T-helper 1 cell treated with Interleukin-12 subunit alpha and Interleukin-12 subunit beta and Interleukin-4 antibody, amounts not matched to agents 30 μg/mL and 1 μg/mL, for 36 hours (primary cell): ENCODE results near the gene IL17RB.

Experiments
- H3K27ac Mint-ChIP-seq: one replicate; pipeline ENCODE4 v1.8.0; 2021; ENCODE audit warnings: mild to moderate bottlenecking, mixed read lengths
- H3K27me3 Mint-ChIP-seq: one replicate; pipeline ENCODE4 v1.8.0; 2021; ENCODE audit warnings: low read depth, mixed read lengths
- H3K36me3 Mint-ChIP-seq: one replicate; pipeline ENCODE4 v1.8.0; 2021; ENCODE audit warnings: low read depth, mixed read lengths
- H3K4me1 Mint-ChIP-seq: one replicate; pipeline ENCODE4 v1.8.0; 2021; ENCODE audit warnings: low read depth, mixed read lengths
- H3K4me3 Mint-ChIP-seq: one replicate; pipeline ENCODE4 v1.8.0; 2021; ENCODE audit warnings: mild to moderate bottlenecking, moderate library complexity, mixed read lengths
- H3K9me3 Mint-ChIP-seq: one replicate; pipeline ENCODE4 v1.8.0; 2021; ENCODE audit warnings: mixed read lengths

Gene IL17RB

DNA sequence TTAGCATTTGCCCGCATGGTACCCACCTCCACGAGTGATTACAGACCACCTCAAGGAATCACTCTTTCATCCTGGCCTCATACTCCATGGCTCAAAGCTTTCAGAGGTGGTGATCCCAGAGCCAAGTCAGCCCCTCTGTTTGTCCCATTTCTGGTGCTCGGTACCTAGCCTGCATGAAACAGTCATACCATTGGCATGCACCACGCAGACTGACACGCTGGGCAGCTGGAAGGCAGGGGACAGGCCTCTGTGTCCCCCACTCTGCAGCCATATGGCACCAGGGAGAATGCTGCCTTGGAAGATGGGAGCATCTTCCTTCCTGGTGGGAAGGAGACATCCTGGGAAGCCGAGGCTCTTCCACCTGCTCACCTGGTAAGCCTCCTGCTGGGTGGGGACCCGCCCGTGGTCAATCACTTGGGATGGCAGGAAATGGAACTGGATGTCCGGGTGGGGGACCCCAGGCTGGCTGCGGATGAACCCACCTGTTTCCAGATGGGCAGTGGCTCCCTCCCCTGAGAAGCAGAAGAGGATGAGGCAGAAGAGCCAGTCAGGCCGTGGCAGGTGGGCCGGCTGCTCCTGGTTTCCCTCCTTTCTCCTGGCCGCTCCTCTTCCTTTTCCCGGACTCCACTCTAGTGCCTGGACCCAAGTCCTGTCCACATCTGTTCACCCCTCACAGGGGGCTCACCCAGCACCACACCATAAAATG, 27.1 kb upstream of the IL17RB start:
- Mint-ChIP-seq H3K4me1 (peaks cover 3% of the 10 kb centered on the region), H3K27me3 (no peaks in the 10 kb centered on the region), H3K9me3 (no peaks in the 10 kb centered on the region), H3K4me3 (no peak overlapping the region), H3K36me3 (no peaks in the 10 kb centered on the region), H3K27ac (no peak overlapping the region)

DNA sequence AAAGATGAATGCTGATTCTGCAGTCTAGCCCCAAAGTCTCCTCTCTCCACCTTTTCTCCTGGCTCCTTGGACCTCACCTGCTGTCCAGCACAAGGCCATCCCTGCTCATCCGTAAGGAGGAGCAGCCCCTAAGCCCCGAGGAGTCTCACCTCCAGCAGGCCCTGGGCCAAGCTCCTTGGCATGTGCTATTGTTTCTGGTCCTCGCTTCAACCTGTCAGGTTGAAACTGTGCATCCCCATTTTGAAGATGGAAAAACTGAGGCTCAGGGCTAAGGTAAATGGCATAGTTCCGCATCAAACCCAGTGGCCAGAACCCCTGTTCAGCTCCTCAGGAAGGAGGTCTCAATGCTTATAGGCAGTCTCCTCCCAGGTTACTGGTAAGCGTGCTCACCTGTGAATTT, 26.3 kb upstream of the IL17RB start:
- Mint-ChIP-seq H3K4me1 (peaks cover 3% of the 10 kb centered on the region), H3K9me3 (no peaks in the 10 kb centered on the region), H3K27ac (no peak overlapping the region), H3K36me3 (no peaks in the 10 kb centered on the region), H3K27me3 (no peaks in the 10 kb centered on the region), H3K4me3 (no peak overlapping the region)

DNA sequence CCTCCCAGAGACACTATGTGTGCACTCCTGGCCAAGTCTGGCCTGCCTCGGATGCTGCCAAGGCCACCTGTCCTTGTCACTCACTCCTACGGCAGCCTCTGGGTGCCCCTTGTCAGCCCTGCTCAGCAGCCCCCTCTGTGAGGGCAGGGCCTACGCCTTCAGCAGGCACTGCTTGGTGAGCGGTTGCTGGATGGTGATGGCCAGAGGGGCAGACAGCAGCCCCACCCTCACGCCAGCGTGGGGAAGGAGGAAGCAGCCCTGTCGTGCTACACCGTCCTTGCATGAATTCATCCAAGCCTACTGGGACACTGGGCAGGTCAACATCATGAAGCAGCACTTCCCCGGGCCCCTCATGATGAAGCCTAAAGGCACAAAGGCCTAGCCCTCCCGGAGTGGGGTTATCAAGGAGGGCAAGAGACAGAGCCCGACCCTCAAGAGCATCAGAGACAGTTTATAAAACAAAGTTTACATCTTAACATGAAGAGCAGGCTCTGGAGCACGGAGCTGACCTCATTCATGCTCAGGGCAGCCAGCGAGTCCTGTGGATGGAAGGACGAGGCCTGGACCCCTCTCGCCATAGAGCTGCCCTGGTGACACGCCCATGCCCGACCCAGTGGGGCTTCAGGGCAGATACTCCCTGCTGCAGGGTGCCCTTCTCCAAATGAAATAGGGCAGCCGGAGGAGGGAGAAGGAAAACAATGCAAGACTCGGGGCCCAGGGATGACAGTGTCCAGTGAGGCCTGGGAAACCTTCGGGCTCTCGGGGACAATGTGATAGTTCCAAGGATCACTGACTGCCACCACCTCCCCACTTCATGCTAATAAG, 25.4 kb upstream of the IL17RB start:
- Mint-ChIP-seq H3K4me1 (peaks cover 3% of the 10 kb centered on the region), H3K4me3 (no peak overlapping the region), H3K36me3 (no peaks in the 10 kb centered on the region), H3K9me3 (no peaks in the 10 kb centered on the region), H3K27me3 (peaks cover under 1% of the 10 kb centered on the region), H3K27ac (no peak overlapping the region)

DNA sequence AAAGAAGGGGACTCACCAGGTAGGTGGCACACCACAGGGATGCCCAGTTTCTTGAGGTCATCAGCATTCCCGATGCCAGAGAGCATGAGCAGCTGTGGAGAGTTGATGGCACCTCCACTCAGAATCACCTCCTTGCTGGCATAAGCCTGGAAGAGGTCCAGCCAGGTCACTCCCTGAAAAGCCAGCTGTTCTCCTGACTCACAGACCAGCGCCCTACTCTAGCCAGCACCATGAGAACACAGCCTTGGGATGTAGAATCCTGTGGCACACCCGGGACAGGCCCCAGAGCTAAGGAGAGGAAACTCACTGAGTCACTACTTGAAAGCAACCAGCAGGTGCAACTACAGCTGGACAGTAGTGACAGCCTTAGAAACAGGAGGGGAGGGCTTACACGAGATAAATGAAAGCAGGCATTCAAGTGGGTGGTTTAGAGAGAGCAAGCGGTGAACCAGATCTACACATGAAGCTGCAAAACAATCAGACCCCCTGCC, 24.7 kb upstream of the IL17RB start:
- Mint-ChIP-seq H3K36me3 (no peaks in the 10 kb centered on the region), H3K27me3 (peaks cover 7% of the 10 kb centered on the region), H3K27ac (no peak overlapping the region), H3K4me3 (no peak overlapping the region), H3K9me3 (no peaks in the 10 kb centered on the region), H3K4me1 (peaks cover 3% of the 10 kb centered on the region)

DNA sequence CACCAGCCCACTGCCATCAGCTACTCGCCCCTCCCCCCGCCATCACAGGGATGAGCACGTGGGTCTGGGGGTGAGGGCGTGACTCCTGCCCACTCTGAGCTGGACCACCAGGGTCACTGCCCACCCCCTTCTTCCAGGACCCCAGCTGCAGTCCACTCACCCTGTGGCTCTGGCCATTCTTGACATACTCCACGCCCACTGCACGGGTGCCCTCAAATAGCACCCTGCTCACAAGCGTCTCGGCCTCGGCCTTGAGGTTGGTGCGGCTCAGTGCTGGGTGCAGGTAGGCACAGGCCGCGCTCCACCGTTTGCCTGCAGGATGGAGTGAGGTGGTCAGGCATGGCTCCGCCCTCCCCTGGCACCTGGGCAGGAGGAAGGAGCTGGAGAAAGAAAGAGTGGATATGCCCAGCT, 24.0 kb upstream of the IL17RB start:
- H3K4me1 Mint-ChIP-seq, result peaks cover 3% of the 10 kb centered on the region
- no peaks in the 10 kb centered on the region for H3K9me3 Mint-ChIP-seq
- peaks cover 10% of the 10 kb centered on the region for H3K27me3 Mint-ChIP-seq
- no peaks in the 10 kb centered on the region for H3K36me3 Mint-ChIP-seq
- H3K27ac Mint-ChIP-seq, result no peak overlapping the region
- no peak overlapping the region for H3K4me3 Mint-ChIP-seq

DNA sequence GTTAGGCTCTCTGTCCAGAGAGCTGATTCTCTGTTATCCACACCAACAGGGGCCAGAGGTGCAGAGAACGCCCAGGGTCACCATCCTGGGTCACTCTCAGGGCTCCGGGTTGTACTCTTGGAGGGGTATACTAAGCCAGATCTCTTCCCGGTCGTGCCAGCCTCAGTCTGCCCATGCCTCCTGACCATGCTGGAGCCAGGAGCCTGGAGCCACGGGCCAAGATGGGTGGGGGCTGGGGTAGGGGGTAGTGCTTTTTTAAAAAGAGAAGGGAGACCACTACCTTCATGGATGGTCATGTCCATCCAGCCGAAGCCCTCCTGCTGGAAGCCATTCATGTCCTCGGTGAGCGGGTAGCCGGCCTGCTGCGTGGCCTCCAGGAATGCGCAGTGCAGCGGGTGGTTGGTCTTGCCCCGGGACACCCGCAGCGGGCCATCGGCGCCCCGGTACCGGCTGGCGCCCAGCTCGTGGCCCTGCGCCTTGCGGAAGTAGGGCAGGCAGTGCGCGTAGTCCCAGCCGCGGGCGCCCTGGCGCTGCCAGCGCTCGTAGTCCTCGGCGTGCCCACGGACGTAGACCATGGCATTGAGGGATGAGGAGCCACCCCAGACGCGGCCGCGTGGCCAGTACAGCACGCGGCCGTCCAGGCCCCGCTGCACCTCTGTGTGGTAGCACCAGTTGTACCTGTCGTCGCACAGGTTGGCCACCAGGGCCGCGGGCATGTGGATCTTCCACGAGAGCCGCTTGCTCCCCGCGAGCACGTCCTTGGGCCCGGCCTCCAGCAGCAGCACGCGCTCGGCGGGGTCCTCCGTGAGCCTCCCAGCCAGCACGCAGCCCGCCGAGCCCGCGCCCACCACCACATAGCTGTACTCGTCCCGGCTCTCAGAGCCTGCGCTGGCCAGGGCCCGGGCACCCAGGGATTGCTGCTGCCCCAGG, 23.1 kb upstream of the IL17RB start:
- Mint-ChIP-seq H3K4me3 (no peak overlapping the region), H3K27ac (no peak overlapping the region)

DNA sequence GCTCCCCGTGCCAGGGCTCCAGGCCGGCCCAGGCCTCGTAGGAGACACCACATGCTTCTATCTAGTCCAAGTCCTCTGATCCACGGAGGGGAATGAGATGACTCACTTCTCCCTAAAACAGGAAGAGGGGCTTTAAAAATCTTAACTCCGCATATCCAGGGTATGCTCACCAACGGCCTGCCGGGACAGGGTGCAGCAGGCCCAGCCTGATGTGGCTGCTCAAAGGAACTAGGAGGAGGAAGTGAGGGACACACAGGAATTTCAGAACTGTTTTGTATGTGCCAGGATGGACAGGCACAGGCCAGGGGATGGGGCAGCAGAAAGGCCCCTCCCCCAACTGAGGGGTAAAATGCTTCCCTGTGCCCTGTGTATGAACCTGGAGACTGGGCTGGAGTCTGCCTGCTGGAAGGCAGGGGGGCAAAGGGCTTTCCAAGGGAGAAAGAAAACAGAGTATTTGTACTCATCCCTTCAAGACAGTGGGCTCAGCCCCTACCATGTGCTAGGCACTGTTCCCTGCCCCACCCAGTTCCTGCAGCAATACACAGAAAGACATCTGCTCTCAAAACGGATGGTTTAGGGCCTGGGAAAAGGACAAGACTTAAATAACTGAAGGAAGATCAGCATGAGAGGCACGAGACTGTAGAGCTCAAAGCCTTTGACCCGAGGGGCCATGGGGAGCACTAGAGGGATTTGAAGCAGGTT, 22.3 kb upstream of the IL17RB start:
- H3K36me3 Mint-ChIP-seq, result no peaks in the 10 kb centered on the region
- H3K4me3 Mint-ChIP-seq, result no peak overlapping the region
- H3K4me1 Mint-ChIP-seq, result no peaks in the 10 kb centered on the region
- H3K27ac Mint-ChIP-seq, result no peak overlapping the region
- peaks cover 16% of the 10 kb centered on the region for H3K27me3 Mint-ChIP-seq
- no peaks in the 10 kb centered on the region for H3K9me3 Mint-ChIP-seq

More for the DNA sequence above, 23.1 kb upstream of the IL17RB start:
- Mint-ChIP-seq H3K9me3 (no peaks in the 10 kb centered on the region), H3K4me1 (no peaks in the 10 kb centered on the region), H3K36me3 (no peaks in the 10 kb centered on the region), H3K27me3 (peaks cover 16% of the 10 kb centered on the region)

DNA sequence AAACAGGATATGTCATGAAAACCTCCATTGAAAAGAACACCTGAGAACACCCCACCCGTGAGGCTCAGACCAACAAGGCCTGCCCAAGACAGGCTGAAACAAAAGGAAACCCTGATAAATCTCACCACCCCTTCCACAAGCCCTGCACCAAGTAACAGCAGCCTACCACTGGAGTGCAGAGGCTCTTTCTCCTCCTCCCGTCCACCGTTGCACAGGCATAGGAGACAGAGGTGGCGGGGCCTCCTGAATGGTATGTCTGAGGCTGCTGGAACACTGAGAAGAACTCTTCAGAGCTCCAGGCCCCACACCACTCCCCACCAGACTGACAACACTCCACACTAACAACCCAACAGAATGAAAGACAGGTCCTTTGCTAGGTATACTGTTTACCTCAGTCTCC, 21.6 kb upstream of the IL17RB start:
- Mint-ChIP-seq H3K4me1 (no peaks in the 10 kb centered on the region), H3K36me3 (no peaks in the 10 kb centered on the region), H3K27me3 (peaks cover 16% of the 10 kb centered on the region), H3K4me3 (no peak overlapping the region), H3K9me3 (no peaks in the 10 kb centered on the region), H3K27ac (no peak overlapping the region)

DNA sequence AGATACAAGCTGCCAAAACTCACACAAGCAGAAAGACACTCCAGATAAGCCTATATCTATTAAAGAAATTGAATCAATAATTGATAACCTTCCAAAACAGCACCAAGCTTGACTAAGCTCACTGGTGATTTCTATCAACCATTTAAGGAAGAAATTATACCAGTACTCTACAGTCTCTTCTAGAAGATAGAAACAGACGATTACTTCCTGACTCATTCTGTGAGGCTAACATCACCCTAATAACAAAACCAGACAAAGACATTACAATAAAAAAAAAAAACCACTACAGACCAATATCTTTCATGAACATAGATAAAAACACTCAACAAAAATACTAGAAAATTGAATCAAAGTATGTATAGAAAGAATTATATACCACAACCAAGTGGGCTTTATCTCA, 20.3 kb upstream of the IL17RB start:
- no peak overlapping the region for H3K27ac Mint-ChIP-seq

DNA sequence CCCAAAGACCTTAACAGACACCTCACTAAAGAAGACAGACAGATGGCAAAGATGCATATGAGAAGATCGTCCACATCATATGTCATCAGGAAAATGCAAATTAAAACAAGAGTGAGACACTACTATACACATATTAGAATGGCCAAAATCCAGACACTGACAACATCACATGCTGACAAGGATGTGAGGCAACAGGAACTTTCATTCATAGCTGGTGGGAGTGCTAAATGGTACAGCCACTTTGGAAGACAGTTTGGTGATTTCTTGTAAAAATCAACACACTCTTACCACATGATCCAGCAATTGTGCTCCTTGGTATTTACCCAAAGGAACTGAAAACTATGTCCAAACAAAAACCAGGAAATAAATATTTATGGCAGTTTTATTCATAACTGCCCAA, 17.8 kb upstream of the IL17RB start:
- no peaks in the 10 kb centered on the region for H3K36me3 Mint-ChIP-seq
- H3K9me3 Mint-ChIP-seq, result no peaks in the 10 kb centered on the region
- no peak overlapping the region for H3K4me3 Mint-ChIP-seq
- no peaks in the 10 kb centered on the region for H3K4me1 Mint-ChIP-seq
- no peak overlapping the region for H3K27ac Mint-ChIP-seq
- peaks cover 16% of the 10 kb centered on the region for H3K27me3 Mint-ChIP-seq

More for the DNA sequence above, 20.3 kb upstream of the IL17RB start:
- H3K9me3 Mint-ChIP-seq, result no peaks in the 10 kb centered on the region
- no peaks in the 10 kb centered on the region for H3K36me3 Mint-ChIP-seq
- no peaks in the 10 kb centered on the region for H3K4me1 Mint-ChIP-seq
- H3K4me3 Mint-ChIP-seq, result no peak overlapping the region
- peaks cover 16% of the 10 kb centered on the region for H3K27me3 Mint-ChIP-seq

DNA sequence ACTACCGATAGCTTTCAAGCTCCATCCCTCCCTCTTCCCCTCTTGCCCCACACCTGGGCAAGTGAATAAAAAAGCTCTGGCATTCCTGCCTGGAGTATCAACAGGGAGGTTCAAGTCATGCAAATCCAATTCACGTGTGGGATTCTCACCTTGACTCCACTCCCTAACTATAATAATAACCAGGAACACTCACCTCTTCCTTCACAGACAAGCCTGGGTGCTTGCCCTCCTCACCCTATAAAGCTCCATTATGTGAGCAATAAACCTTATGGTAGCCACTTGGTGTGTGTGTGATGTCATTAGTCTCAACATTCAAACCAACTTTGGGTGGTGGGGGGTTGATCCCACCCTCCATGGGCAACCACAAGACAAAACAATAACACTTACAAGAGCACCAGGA, 16.8 kb upstream of the IL17RB start:
- Mint-ChIP-seq H3K9me3 (no peaks in the 10 kb centered on the region), H3K27ac (no peak overlapping the region), H3K4me1 (no peaks in the 10 kb centered on the region), H3K4me3 (no peak overlapping the region), H3K27me3 (peaks cover 16% of the 10 kb centered on the region), H3K36me3 (no peaks in the 10 kb centered on the region)

DNA sequence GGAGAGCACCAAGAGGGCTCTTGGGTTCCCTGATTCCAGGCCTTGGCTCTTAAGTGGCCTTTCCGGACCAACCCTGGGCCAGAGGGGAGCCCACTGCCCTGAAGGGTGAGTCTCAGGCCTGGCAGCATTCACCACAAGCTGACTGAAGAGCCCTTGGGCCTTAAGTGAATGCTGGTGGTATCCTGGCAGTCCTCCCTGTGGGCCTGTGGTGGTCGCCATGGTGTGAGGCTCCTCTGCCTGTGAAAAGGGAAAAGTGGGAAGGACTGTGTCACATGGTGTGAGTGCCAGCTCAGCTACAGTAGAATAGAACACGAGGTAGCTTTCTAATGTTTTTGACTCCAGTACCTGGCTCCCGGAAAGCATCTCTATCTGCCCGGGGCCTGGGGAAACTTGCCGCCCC, 15.4 kb upstream of the IL17RB start:
- Mint-ChIP-seq H3K9me3 (no peaks in the 10 kb centered on the region), H3K27me3 (peaks cover 16% of the 10 kb centered on the region), H3K27ac (no peak overlapping the region), H3K36me3 (no peaks in the 10 kb centered on the region), H3K4me1 (no peaks in the 10 kb centered on the region), H3K4me3 (no peak overlapping the region)

DNA sequence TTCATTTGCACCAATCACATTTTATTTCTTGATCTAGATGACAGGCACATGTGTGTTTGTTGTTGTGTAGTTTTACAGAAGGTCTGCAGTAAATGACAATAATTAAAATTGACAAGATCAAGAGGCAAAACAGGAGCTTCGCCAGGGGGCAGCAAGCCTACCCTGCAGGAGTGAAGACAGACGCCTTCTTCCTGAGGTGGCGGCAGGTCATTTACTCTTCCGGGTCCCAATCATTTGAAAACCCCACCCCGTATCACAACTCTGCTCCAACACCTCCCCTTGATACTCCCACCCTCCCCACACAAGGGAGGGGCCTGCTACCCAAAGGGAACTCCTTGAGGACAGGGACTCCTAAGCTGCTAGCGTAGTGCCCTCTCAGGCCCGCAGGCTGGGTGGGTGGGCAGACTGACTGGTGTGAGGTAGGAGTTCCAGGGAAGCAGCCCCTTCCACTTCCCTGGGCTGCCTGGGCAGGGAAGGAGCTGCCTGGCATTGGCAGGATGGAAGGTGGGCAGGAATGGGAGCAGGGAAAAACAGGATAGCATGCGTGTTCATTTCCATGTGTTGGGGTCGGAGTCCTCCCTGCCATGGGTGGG, 13.2 kb upstream of the IL17RB start:
- Mint-ChIP-seq H3K4me3 (no peak overlapping the region), H3K27ac (no peak overlapping the region), H3K36me3 (no peaks in the 10 kb centered on the region), H3K9me3 (no peaks in the 10 kb centered on the region), H3K27me3 (no peaks in the 10 kb centered on the region), H3K4me1 (no peaks in the 10 kb centered on the region)
